ENCODE data around the gene HS6ST2. TPM values are rescaled to one million over a fixed set of nuclear protein-coding genes. Genes with fewer than 3 reads are reported as not detected.

HS6ST2 gene
- total RNA-seq, 1 experiment from 2014 or later: 13.4 TPM

- intact Hi-C loops (cut with micrococcal nuclease; ENCODE audit: unreplicated experiment): no loop called here
- POLR2A ChIA-PET (ENCODE audit: unreplicated experiment): no interaction called here
- no peaks in the 10 kb centered on the region for H4K20me1 ChIP-seq (ENCODE audit: insufficient read depth)
- H3K9me2 ChIP-seq (ENCODE audit: insufficient read depth): no peaks in the 10 kb centered on the region; the same call in 1 of the 2 replicates
- H3F3A ChIP-seq (ENCODE audit: insufficient read depth, low read depth): peaks cover 6% of the 10 kb centered on the region; the same call in 1 of the 2 replicates
- CTCF ChIA-PET: interaction anchor here (0.9 kb wide), 1 partner anchor 86 kb away, joined by 4 read pairs; no protein-coding TSS in a partner anchor
- BruUV-seq (replicated peaks): no TSS peak
- no peaks in the 10 kb centered on the region for H3K9me3 ChIP-seq (ENCODE audit: insufficient read depth, low read depth)
- H3K4me2 ChIP-seq: no peak overlapping the region
- H3K36me3 ChIP-seq (ENCODE audit: low read depth): no peaks in the 10 kb centered on the region
- H3K79me2 ChIP-seq (ENCODE audit: low read depth): no peaks in the 10 kb centered on the region
- H2AFZ ChIP-seq: no peak overlapping the region
- DNase-seq: peak in 1 of 2 experiments; percentile 70
- no peak overlapping the region for H3K4me3 ChIP-seq
- TF ChIP-seq EZH2 (IDR thresholded peaks at IDR 0.05; ENCODE audit: low read depth): no peak
- no peak for TF ChIP-seq CTCF (conservative IDR thresholded peaks at IDR 0.05)
- no peaks in the 10 kb centered on the region for H3K27me3 ChIP-seq (ENCODE audit: insufficient read depth, low read depth)
- no peak overlapping the region for H3K27ac ChIP-seq
- H3K4me1 ChIP-seq (replicated peaks; ENCODE audit: insufficient read depth): peaks cover 13% of the 10 kb centered on the region; the same call in 1 of the 2 replicates
Measured at GRCh38 chrX:132576939-132577338, 381.5 kb downstream of the HS6ST2 start.

Other genes with a start within 250 kb of the HS6ST2 start
- gene USP26, start 138.5 kb upstream of the HS6ST2 start, total RNA-seq (2021): not detected in 2 replicates

Measured in PC-9 (cell line).